Germinal center (tissue), 1 donor: Measurements from ENCODE around the gene SPACA7.
"Not testable (repeated sequence)": the region's sequence is repeated elsewhere in the genome, so short reads cannot be mapped to it uniquely, and the experiment has no call there.

ENCODE experiments used
- DNase-seq: peaks from one replicate; pipeline ENCODE4 v3.0.0; 2012; ENCODE audit warnings: mixed read lengths, low spot score

SPACA7 gene

DNA sequence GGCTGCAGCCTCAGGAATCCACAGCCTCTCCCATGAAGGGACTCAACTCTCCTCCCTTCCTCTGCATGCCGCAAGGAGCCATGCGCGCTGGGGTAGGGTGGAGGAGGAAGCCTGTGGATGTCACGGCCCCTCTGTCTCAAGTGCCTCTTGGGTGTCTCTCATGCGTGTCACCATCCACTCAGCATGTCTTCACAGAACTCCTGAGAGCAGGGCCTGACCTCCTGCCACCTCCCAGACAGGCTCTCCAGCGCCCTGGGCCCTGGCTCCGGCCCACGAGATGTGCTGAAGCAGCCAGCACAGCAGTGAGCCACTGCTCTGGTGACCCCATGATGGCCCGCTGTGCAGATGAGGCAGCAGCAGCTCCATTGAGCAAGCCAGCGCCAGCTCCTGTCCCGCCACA, 25.9 kb upstream of the SPACA7 start:
- no peak for DNase-seq

- DNase-seq: no peak
Observed at GRCh38 chr13:112351825-112352224, 24.3 kb upstream of the SPACA7 start.

- no peak for DNase-seq
Observed at GRCh38 chr13:112353856-112354255, 22.3 kb upstream of the SPACA7 start.

DNA sequence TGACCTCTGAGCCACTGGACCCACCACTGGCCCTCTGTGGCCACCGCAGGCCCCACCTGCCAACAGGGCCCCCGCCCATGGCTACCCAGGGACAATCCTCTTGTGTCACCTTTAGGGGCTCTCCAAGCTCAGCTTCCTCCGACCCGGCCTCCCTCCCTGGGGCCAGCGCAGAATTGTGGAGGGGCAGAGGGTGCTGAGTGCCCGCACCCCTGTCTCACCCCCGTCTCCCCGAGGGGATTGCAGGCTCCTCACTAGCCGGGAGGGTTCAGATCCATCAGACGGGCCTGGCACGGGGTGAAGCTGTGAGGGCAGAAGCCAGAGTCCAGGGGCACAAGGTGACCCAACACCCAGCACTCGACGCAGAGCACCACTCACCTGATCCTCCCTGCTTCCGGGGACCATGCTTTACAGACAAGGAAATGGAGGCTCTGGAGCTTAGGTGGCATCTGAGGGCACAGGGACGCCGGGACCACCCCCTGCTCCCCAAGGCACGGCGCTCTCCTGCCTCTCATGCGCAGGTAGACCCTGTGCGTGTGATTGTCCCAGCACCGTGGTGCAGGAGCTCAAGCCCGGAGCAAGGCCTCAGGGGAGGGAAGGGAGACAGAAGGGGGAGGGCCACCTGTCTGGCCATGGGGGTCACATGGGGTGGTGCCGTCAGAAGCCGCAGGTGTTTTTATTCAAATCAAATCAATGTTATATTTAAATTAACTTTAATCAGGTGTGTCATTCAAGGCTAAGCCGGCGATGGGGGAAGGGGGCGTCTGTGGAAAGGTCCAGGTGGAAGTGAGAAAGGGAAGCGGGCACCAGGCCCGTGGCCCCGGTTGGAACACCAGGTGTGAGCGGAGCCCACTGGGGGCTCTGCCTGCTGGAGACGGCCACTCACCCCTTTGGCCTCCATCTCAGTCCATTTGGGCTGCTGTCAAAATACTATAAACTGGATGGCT, 21.6 kb upstream of the SPACA7 start:
- DNase-seq: no peak

- no peak for DNase-seq
Observed at GRCh38 chr13:112355274-112355838, 20.8 kb upstream of the SPACA7 start.

DNA sequence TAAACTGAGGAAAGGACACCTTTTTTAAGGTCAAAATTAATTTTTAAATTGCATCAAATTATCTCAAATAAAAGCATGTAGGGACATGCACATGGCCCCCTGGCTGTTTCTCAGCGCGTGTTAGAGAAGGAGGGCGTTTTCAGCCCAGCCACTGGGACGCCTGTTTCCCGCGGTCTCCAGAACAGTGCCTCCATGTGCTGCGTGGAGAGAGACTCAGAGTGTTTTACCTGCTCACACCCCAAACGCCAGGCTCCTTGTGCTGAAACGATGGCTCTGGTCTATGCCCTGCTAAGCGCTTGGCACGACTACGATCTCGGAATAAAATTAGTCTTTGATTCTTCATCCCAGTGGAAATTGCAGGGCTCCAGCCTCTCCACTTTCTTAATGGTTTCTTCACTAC, 20.0 kb upstream of the SPACA7 start:
- no peak for DNase-seq

DNA sequence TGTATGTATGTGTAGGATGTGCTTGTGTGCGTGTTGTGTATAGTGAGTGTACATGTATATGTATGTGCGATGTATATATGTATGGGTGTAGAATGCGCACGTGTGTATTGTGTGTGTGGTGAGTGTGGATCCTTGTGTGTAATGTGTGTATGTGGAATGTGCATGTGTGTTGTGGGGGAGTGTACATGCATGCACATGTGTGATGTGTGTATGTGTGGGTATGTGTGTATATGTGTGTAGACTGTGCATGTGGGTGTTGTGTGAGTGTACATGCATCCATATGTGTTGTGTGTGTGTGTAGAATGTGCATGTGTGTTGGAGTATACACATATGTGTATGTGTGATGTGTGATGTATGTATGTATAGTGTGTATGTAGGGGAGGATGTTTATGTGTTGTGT, 18.0 kb upstream of the SPACA7 start:
- no peak for DNase-seq

DNA sequence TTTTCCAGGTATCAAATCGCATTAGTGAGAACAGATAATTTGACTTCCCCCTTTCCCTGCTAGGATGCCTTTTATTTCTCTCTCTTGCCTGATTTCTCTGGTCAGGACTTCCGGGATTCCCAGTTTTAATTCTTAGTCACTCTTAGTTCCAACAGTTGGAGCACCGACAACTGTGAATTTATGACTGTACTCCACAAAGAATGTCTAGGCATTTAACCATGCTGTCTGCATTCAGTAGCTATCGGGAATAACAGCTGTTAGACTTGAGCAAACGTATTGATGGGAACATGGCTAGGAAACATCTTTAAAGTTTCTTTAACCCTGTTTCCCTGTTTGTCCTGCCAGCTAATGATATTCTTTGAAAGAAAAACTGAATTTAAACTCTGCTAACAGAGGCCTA, 14.1 kb upstream of the SPACA7 start:
- DNase-seq: no peak

GRCh38 chr13:112363867-112364528, 12.2 kb upstream of the SPACA7 start:
- no peak for DNase-seq

DNA sequence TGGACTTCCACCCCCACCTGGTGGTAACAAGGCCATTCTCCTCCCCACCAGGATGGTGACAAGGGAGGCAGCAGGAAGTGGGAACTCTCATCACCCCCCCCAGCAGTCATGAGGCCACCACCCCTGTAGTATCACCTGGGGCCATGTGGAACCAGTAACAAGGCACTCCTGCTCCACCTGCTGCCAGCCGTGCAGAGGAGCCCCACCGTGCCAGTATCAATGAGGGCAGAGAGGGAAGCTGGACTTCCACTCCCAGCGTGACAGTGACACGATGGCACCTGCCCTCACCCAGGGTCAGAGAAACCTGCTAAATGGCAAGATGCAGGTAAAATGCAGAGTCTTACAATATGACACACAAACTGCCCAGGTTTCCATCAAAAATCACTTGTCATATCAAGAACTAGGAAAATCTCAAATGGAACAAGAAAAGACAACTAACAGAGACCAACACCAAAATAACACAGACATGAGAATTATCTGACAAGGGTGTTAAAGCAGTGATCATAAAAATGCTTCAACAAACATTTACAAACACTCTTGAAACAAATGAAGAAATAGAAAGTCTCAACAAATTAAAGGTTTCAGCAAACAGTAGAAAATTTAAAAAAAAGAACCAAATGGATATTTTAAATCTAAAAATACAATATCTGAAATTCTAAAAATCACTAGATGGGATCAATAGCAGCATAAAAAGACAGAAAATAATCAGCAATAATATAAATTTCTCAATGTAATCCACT, 9.1 kb upstream of the SPACA7 start:
- no peak for DNase-seq

DNA sequence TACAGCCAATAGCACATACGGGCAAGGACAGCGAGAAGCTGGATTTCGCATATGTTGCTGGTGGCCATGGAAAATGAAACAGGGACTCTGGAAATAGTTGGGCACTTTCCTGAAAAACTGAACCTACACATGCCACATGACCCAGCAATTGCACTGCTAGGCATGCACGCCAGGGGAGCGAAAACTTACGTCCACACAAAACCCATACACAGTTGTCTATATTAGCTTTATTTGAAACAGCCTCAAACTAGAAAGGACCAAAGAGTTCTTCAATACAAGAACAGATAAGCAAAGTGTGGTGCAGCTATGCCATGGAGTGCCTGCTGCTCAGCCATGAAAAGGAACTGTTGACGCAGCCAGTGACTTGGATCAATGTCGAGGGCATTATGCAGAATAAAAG, 7.3 kb upstream of the SPACA7 start:
- no peak for DNase-seq

DNA sequence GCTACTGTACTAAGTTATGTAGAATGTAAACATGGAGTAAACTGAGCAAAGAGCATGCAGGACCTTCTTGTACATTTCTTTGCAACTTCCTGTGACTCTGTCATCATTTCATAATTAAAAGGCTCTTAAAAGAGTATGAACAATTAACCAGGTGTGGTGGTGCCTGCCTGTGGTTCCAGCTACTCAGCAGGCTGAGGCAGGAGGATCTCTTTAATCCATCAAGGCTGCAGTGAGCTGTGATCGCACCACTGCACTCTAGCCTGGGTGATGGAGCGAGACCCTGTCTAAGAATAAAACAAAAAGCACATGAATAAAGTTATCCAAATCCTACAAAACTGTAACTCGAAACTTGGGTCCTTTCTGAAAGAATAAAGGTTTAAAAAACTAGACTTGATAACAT, 5.8 kb upstream of the SPACA7 start:
- no peak for DNase-seq

GRCh38 chr13:112374271-112374670, 1.9 kb upstream of the SPACA7 start:
- no peak for DNase-seq

GRCh38 chr13:112391746-112392145, 15.6 kb downstream of the SPACA7 start:
- no peak for DNase-seq

GRCh38 chr13:112392719-112393118, 16.6 kb downstream of the SPACA7 start:
- DNase-seq: no peak

DNA sequence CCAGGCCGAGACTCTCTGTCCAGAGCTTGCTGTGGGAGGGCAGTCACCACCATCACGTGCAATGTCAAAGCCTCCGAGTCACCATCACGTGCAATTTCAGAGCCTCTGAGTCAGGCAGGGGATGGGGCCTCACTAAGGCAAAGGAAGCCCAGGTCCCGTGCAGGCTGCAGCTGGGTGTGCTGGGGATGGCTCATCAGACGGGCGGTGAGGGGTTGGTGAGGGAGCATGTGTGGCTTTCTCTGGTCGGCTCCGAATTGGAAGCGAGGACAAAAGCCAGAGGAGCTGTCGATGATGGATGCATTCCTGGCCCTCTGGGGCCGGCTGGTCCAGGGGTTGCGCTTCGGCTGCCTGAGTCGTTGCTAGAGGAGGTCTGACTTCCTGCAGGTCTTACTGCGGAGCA, 18.9 kb downstream of the SPACA7 start:
- DNase-seq: not testable (repeated sequence)

DNA sequence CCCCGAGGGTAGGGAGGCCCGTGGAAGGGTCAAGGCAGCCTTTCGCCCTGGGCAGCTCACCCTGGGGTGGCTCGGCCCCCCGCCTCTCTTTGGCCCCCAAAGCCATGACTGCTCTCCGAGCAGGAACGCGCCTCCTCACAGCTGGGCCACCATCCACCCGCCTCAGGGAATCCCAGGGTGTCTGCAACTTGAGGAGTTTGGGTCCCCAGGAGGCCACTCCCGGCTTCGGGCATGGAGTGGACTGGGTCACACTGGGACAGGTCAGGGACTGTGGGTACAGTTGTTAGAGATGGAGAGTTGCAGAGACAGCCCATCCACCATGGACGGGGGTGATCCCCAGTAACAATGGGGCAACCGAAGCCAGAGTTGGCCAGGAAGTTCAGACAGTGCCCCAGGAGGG, 19.8 kb downstream of the SPACA7 start:
- DNase-seq: not testable (repeated sequence)

DNA sequence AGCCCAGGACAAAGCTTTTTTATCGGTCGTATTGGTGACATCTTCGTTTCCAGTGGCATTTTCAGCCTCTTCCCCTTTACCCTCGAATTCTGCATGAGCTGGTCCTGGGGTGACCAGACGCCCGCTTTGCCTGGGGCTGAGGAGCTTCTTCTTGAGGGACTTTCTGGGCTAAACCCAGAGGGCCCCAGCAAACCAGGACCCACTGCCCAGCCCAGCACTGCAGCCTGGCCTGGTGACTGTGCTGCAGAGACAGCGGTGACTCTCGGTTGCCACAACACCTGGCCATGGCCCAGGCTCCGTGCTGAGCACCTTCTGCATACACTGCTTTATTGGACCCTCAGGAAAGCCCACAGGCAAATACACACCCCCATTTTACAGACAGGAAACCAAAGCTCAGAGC, 21.0 kb downstream of the SPACA7 start:
- DNase-seq: no peak

GRCh38 chr13:112398347-112398746, 22.2 kb downstream of the SPACA7 start:
- not testable (repeated sequence) for DNase-seq

DNA sequence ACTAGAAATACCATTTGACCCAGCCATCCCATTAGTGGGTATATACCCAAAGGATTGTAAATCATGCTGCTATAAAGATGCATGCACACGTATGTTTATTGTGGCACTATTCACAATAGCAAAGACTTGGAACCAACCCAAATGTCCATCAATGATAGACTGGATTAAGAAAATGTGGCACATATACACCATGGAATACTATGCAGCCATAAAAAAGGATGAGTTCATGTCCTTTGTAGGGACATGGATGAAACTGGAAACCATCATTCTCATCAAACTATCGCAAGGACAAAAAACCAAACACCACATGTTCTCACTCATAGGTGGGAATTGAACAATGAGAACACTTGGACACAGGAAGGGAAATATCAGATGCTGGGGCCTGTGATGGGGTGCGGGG, 33.7 kb downstream of the SPACA7 start:
- not testable (repeated sequence) for DNase-seq

DNA sequence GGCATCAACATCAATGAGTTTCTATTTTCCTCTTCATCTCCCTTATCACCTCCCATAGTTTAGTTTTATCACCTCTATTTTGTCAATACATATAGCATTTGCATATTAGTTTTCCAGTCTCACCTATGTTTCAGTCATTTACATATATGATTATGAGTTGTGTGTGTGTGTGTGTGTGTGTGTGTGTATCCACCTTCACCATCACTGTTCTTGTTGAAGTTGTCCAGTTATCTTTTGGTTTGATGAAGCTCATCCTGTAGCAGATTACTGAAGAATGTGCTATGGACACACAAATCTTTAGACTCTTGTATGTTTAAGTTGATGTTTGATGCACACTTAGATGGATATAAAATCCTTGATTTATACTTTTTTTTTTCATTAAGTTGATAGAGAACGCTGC, 40.5 kb downstream of the SPACA7 start:
- DNase-seq: no peak

GRCh38 chr13:112417079-112417478, 40.9 kb downstream of the SPACA7 start:
- DNase-seq: no peak
